ENCODE data around the gene TXNL1. TPM values are rescaled to one million over a fixed set of nuclear protein-coding genes. Genes with fewer than 3 reads are reported as not detected.

The TXNL1 gene
- polyA plus RNA-seq, 4 donors, result 62.2 to 74.7 (median 68.7) TPM

DNA sequence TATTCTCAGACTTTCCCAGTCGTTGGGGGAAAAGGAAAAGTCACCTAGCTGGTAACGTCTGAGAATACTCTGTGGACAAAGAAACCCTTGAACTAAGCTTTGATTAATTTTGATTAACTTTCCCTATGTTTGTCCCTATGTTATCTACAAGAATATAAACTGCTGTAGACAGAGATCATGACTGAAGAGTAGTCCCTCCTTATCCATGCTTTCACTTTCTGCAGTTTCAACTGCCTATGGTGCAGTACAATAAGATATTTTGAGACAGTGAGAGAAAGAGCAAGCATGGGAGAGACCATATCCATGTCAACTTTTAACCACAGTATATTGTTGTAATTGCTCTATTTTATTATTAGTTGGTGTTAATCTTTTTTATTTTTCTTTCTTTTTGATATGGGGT lies 31.8 kb downstream of the TXNL1 start:
- 19 to 75% (median 51%) methylated on average over 2 of the region's 2 CpGs for WGBS, 3 donors
- H3K27me3 ChIP-seq (ENCODE audit: control insufficient read depth in 3 of 3, insufficient read depth in 3 of 3, low read length in 3 of 3), result no peaks in the 10 kb centered on the region
- no peaks in the 10 kb centered on the region for H3K9me3 ChIP-seq (ENCODE audit: control insufficient read depth in 2 of 2, insufficient read depth in 1 of 2, low read depth in 1 of 2, low read length in 1 of 2)
- H3K27ac ChIP-seq (ENCODE audit: low read depth in 1 of 3, low read length in 2 of 3), result no peak overlapping the region
- DNase-seq, result peak; percentile 31 to 66
- no peak overlapping the region for H3K4me3 ChIP-seq (ENCODE audit: low read depth in 1 of 3, low read length in 3 of 3)
- no peaks in the 10 kb centered on the region for H3K4me1 ChIP-seq (ENCODE audit: control insufficient read depth in 3 of 3, insufficient read depth in 2 of 3, low read depth in 1 of 3, low read length in 2 of 3)
- peaks cover 3 to 18% (median 5%) of the 10 kb centered on the region in 3 donors for H3K36me3 ChIP-seq (ENCODE audit: control insufficient read depth in 3 of 3, insufficient read depth in 2 of 3, low read depth in 1 of 3, low read length in 3 of 3)
- FAIRE-seq, result peak; percentile 23

DNA sequence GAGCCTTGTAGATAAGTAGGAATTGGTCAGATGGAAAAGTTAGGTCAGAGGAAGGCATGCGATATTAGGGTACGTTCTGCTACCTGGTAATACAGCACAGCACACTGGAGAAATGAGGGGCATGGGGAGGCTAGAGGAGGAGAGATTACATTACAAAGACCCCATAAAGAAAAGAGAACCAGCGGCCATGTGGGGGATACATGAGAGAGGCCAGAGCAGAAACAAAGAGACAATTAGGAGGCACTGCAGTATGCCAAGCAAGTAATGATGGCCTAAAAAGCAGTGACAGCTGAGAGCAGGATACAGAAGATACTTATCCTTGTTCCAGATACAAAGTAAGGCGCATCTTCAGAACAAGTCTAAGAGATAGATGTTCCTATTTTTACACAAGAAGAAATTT lies 40.0 kb downstream of the TXNL1 start:
- 87 to 97% (median 90%) methylated on average over 4 of the region's 4 CpGs for WGBS, 3 donors
- FAIRE-seq (no peak), DNase-seq (no peak)
- H3K9me3 ChIP-seq (ENCODE audit: control insufficient read depth in 2 of 2, insufficient read depth in 1 of 2, low read depth in 1 of 2, low read length in 1 of 2), result no peaks in the 10 kb centered on the region
- H3K27me3 ChIP-seq (ENCODE audit: control insufficient read depth in 3 of 3, insufficient read depth in 3 of 3, low read length in 3 of 3), result no peaks in the 10 kb centered on the region
- peaks cover 0 to 4% (median 0%) of the 10 kb centered on the region in 3 donors for H3K36me3 ChIP-seq (ENCODE audit: control insufficient read depth in 3 of 3, insufficient read depth in 2 of 3, low read depth in 1 of 3, low read length in 3 of 3)
- no peaks in the 10 kb centered on the region for H3K4me1 ChIP-seq (ENCODE audit: control insufficient read depth in 3 of 3, insufficient read depth in 2 of 3, low read depth in 1 of 3, low read length in 2 of 3)
- H3K4me3 ChIP-seq (ENCODE audit: low read depth in 1 of 3, low read length in 3 of 3), result no peak overlapping the region
- H3K27ac ChIP-seq (ENCODE audit: low read depth in 1 of 3, low read length in 2 of 3), result no peak overlapping the region

DNA sequence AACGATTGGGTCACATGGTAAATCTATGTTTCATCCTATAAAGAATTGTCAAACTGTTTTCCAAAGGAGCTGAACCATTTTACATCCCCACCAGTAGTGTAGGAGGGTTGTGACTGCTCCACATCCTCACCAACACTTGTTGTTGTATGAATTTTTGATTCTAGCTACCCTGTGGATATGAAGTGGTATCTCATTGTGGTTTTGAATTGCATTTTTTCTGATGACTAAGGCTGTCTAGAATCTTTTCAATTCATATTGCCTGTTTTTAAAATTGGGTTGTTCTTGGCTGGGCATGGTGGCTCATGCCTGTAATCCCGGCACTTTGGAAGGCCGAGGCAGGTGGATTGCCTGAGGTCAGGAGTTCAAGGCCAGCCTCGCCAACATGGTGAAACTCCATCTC lies 44.5 kb downstream of the TXNL1 start:
- no peaks in the 10 kb centered on the region for H3K36me3 ChIP-seq (ENCODE audit: control insufficient read depth in 3 of 3, insufficient read depth in 2 of 3, low read depth in 1 of 3, low read length in 3 of 3)
- FAIRE-seq (no peak), DNase-seq (no peak)
- no peak overlapping the region for H3K27ac ChIP-seq (ENCODE audit: low read depth in 1 of 3, low read length in 2 of 3)
- no peaks in the 10 kb centered on the region for H3K4me1 ChIP-seq (ENCODE audit: control insufficient read depth in 3 of 3, insufficient read depth in 2 of 3, low read depth in 1 of 3, low read length in 2 of 3)
- no peak overlapping the region for H3K4me3 ChIP-seq (ENCODE audit: low read depth in 1 of 3, low read length in 3 of 3)
- peaks cover 0 to 3% (median 0%) of the 10 kb centered on the region in 3 donors for H3K27me3 ChIP-seq (ENCODE audit: control insufficient read depth in 3 of 3, insufficient read depth in 3 of 3, low read length in 3 of 3)
- H3K9me3 ChIP-seq (ENCODE audit: control insufficient read depth in 2 of 2, insufficient read depth in 1 of 2, low read depth in 1 of 2, low read length in 1 of 2), result no peaks in the 10 kb centered on the region
- WGBS, 3 donors, result 78 to 94% (median 88%) methylated on average over 4 of the region's 4 CpGs

DNA sequence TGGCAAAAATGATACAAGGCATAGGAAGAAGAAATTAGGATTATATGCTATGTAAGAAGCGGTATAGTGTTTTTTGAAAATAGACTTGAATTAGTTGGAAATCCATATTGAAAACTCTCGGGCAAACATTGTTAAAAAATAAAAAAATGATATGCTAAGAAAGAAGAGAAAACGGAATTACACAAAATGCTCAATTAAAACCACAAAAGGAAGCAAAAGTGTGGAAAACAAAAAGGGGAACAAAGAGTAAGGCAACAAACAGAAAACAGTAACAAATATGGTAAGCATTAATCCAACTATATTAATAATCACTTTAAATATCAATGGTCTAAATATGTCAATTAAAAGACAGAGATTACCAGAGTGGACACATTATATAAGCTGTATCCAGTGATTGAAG lies 58.4 kb downstream of the TXNL1 start:
- no peak for FAIRE-seq
- 60 to 76% (median 75%) methylated on average over 3 of the region's 3 CpGs for WGBS, 3 donors
- H3K4me3 ChIP-seq (ENCODE audit: low read depth in 1 of 3, low read length in 3 of 3), result no peak overlapping the region

DNA sequence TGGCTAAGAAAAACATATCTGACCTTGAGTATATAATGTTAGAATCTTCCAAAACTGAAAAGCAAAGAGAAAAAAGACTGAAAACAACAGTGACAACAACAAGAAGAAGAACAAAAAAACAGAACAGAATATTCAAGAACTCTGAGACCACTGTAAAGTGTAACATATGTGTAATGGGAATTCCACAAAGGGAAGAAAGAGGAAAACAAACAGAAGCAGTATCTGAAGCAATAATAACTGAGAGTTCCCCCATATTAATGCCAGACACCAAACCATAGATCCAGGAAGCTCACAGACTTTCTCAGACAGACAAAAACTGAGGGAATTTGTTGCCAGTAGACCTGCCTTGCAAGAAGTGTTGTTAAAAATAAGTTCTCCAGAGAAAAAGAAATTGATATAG lies 58.9 kb downstream of the TXNL1 start:
- no peak for FAIRE-seq
- Histone ChIP-seq H3K36me3 (ENCODE audit: control insufficient read depth in 3 of 3, insufficient read depth in 2 of 3, low read depth in 1 of 3, low read length in 3 of 3) (no peaks in the 10 kb centered on the region), H3K9me3 (ENCODE audit: control insufficient read depth in 2 of 2, insufficient read depth in 1 of 2, low read depth in 1 of 2, low read length in 1 of 2) (no peaks in the 10 kb centered on the region), H3K4me3 (ENCODE audit: low read depth in 1 of 3, low read length in 3 of 3) (no peak overlapping the region), H3K4me1 (ENCODE audit: control insufficient read depth in 3 of 3, insufficient read depth in 2 of 3, low read depth in 1 of 3, low read length in 2 of 3) (no peaks in the 10 kb centered on the region), H3K27me3 (ENCODE audit: control insufficient read depth in 3 of 3, insufficient read depth in 3 of 3, low read length in 3 of 3) (no peaks in the 10 kb centered on the region), H3K27ac (ENCODE audit: low read depth in 1 of 3, low read length in 2 of 3) (no peak overlapping the region)
- no peak for DNase-seq

More for the DNA sequence above, 58.4 kb downstream of the TXNL1 start:
- H3K27ac ChIP-seq (ENCODE audit: low read depth in 1 of 3, low read length in 2 of 3), result no peak overlapping the region
- H3K4me1 ChIP-seq (ENCODE audit: control insufficient read depth in 3 of 3, insufficient read depth in 2 of 3, low read depth in 1 of 3, low read length in 2 of 3), result no peaks in the 10 kb centered on the region
- no peaks in the 10 kb centered on the region for H3K36me3 ChIP-seq (ENCODE audit: control insufficient read depth in 3 of 3, insufficient read depth in 2 of 3, low read depth in 1 of 3, low read length in 3 of 3)
- H3K9me3 ChIP-seq (ENCODE audit: control insufficient read depth in 2 of 2, insufficient read depth in 1 of 2, low read depth in 1 of 2, low read length in 1 of 2), result no peaks in the 10 kb centered on the region
- H3K27me3 ChIP-seq (ENCODE audit: control insufficient read depth in 3 of 3, insufficient read depth in 3 of 3, low read length in 3 of 3), result no peaks in the 10 kb centered on the region
- no peak for DNase-seq

DNA sequence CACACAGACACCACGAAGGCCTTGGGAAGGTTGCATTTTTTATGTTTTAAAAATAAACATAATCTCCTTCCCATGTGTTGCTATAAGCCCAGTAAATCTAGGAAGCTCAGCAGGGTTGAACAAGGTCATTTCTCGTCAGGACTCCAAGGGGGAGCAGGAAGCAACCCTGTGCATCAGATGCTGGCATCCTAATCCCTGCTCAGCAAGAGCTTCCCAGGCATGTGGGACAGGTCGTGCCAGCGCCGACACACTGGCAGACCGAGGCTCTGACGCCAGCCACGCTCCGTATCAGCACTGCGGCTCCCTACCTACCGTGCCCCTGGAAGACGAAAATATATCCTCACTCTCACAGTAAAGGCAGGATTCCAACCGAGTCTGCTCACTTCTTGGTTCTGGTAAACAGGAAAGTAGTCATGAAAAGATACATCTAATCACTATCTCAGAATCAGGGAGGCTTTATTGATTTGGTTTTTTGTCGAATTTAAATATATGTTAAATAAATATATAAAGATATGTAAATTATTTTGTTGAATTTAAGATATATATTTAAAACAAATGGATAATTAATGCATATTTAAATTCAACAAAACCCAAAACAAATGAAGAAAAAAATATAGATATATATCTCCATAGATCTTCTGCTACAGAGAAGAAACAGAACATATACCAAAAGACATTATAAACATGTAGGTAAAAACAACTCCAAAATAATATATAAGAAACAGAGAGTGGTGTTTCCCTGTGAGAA lies 61.4 kb downstream of the TXNL1 start:
- DNase-seq, result no peak
- peak; percentile 30 for FAIRE-seq
- H3K36me3 ChIP-seq (ENCODE audit: control insufficient read depth in 3 of 3, insufficient read depth in 2 of 3, low read depth in 1 of 3, low read length in 3 of 3), result no peaks in the 10 kb centered on the region

DNA sequence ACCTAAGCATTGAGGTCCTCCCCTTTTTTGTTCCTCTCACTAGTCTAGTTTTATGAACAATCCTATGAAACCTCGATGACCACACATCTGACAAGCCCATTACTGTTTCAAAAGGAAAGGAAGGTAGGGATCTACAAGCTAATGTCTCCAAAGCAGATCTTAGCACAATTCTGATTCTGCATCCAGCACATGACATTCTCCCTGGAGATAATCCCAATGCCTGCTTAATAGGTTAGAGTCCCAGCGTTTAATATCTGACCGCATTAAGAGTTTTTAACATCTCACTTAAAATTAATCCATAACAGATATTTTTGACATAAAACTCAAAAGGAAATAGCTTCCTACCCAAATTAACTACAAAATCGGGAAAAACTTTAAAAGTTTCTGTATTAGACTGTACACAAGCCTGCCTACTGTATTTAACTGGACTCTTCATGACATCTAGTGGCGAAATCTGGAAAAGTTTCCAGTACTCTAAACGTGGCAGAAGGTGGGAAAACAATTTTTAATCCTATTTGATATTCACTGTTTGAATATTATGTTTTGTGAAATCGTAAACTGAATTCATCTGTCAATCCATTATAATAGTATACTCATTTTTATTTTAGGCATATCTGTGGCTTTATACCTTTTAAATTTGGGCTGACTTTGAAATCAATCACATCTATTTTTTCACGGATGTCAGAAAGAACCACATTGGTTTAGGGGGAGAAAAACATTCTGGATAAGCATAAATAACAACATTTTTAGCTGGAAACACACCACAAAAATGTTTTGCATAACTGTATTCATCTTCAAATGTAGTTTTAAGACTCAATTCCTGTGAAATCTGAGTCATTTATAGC lies 62.4 kb downstream of the TXNL1 start:
- peak; percentile 80 for FAIRE-seq
- peak overlapping the region in 1 of 3 donors; percentile 53 for H3K27ac ChIP-seq (ENCODE audit: low read depth in 1 of 3, low read length in 2 of 3)

More for the DNA sequence above, 61.4 kb downstream of the TXNL1 start:
- H3K9me3 ChIP-seq (ENCODE audit: control insufficient read depth in 2 of 2, insufficient read depth in 1 of 2, low read depth in 1 of 2, low read length in 1 of 2), result no peaks in the 10 kb centered on the region
- 56 to 65% (median 64%) methylated on average over 14 of the region's 14 CpGs for WGBS, 3 donors
- no peaks in the 10 kb centered on the region for H3K4me1 ChIP-seq (ENCODE audit: control insufficient read depth in 3 of 3, insufficient read depth in 2 of 3, low read depth in 1 of 3, low read length in 2 of 3)
- no peak overlapping the region for H3K27ac ChIP-seq (ENCODE audit: low read depth in 1 of 3, low read length in 2 of 3)
- no peak overlapping the region for H3K4me3 ChIP-seq (ENCODE audit: low read depth in 1 of 3, low read length in 3 of 3)
- no peaks in the 10 kb centered on the region for H3K27me3 ChIP-seq (ENCODE audit: control insufficient read depth in 3 of 3, insufficient read depth in 3 of 3, low read length in 3 of 3)

DNA sequence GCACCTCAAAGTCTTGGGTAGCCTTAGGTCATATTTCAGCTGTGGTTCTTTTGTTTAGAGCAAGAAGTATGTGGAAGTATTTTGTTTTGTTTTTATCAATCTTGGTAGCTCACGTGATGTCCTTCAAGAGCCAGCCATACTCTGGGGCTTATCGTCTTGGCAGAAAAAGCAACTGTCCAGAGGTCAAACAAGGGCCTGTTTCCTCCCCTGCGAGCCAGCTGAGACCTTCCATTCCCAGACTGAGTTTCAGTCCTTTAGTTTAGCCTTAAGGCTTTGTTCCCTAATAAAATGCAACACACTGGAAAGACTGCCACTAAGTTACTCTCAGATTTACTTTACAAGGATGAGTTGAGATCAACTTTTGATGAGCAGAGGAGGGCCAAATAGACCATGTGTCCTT lies 63.5 kb downstream of the TXNL1 start:
- no peaks in the 10 kb centered on the region for H3K4me1 ChIP-seq (ENCODE audit: control insufficient read depth in 3 of 3, insufficient read depth in 2 of 3, low read depth in 1 of 3, low read length in 2 of 3)
- DNase-seq (peak; percentile 13 to 19), FAIRE-seq (no peak)
- no peaks in the 10 kb centered on the region for H3K27me3 ChIP-seq (ENCODE audit: control insufficient read depth in 3 of 3, insufficient read depth in 3 of 3, low read length in 3 of 3)
- H3K4me3 ChIP-seq (ENCODE audit: low read depth in 1 of 3, low read length in 3 of 3), result no peak overlapping the region
- H3K36me3 ChIP-seq (ENCODE audit: control insufficient read depth in 3 of 3, insufficient read depth in 2 of 3, low read depth in 1 of 3, low read length in 3 of 3), result no peaks in the 10 kb centered on the region
- 11 to 23% (median 20%) methylated on average over 3 of the region's 3 CpGs for WGBS, 3 donors
- H3K27ac ChIP-seq (ENCODE audit: low read depth in 1 of 3, low read length in 2 of 3), result peak overlapping the region in 2 of 3 donors; percentile 16 to 46
- no peaks in the 10 kb centered on the region for H3K9me3 ChIP-seq (ENCODE audit: control insufficient read depth in 2 of 2, insufficient read depth in 1 of 2, low read depth in 1 of 2, low read length in 1 of 2)

More for the DNA sequence above, 62.4 kb downstream of the TXNL1 start:
- H3K9me3 ChIP-seq (ENCODE audit: control insufficient read depth in 2 of 2, insufficient read depth in 1 of 2, low read depth in 1 of 2, low read length in 1 of 2), result no peaks in the 10 kb centered on the region
- no peaks in the 10 kb centered on the region for H3K4me1 ChIP-seq (ENCODE audit: control insufficient read depth in 3 of 3, insufficient read depth in 2 of 3, low read depth in 1 of 3, low read length in 2 of 3)
- no peak overlapping the region for H3K4me3 ChIP-seq (ENCODE audit: low read depth in 1 of 3, low read length in 3 of 3)
- no peaks in the 10 kb centered on the region for H3K27me3 ChIP-seq (ENCODE audit: control insufficient read depth in 3 of 3, insufficient read depth in 3 of 3, low read length in 3 of 3)
- H3K36me3 ChIP-seq (ENCODE audit: control insufficient read depth in 3 of 3, insufficient read depth in 2 of 3, low read depth in 1 of 3, low read length in 3 of 3), result no peaks in the 10 kb centered on the region
- DNase-seq, result peak; percentile 52
- WGBS, 3 donors, result 37 to 39% (median 38%) methylated on average over 8 of the region's 8 CpGs
